ENCODE measurements around the gene GRK5.
A peak's percentile ranks its signal among the peaks of the same experiment; 100 is the strongest.

Gene GRK5

GRCh38 chr10:119165171-119166117 is 41.9 kb upstream of the GRK5 start, which contains the start of gene SFXN4:
Gene SFXN4 (minus strand): TSS chr10:119165714. CDS start chr10:119165647, 67 bp downstream.
- Histone ChIP-seq H3K4me1 (peaks cover 5% of the 10 kb centered on the region), H3K9ac (peak within 1 kb of the TSS; percentile 5), H3K27me3 (ENCODE audit: control insufficient read depth, insufficient read depth, low read length) (no peaks in the 10 kb centered on the region), H2AFZ (peak within 1 kb of the TSS; percentile 95), H3K4me3 (ENCODE audit: low read depth, low read length) (peak within 1 kb of the TSS; percentile 83), H3K9me3 (ENCODE audit: control insufficient read depth, low read length) (no peaks in the 10 kb centered on the region), H3K79me2 (no peaks in the 10 kb centered on the region), H3K4me2 (ENCODE audit: low read length) (peak within 1 kb of the TSS; percentile 98), H3K36me3 (ENCODE audit: control insufficient read depth, insufficient read depth, low read length) (no peaks in the 10 kb centered on the region), H3K27ac (peak within 1 kb of the TSS; percentile 64)
- TF ChIP-seq, protein P1, sequence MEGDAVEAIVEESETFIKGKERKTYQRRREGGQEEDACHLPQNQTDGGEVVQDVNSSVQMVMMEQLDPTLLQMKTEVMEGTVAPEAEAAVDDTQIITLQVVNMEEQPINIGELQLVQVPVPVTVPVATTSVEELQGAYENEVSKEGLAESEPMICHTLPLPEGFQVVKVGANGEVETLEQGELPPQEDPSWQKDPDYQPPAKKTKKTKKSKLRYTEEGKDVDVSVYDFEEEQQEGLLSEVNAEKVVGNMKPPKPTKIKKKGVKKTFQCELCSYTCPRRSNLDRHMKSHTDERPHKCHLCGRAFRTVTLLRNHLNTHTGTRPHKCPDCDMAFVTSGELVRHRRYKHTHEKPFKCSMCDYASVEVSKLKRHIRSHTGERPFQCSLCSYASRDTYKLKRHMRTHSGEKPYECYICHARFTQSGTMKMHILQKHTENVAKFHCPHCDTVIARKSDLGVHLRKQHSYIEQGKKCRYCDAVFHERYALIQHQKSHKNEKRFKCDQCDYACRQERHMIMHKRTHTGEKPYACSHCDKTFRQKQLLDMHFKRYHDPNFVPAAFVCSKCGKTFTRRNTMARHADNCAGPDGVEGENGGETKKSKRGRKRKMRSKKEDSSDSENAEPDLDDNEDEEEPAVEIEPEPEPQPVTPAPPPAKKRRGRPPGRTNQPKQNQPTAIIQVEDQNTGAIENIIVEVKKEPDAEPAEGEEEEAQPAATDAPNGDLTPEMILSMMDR (IDR thresholded peaks at IDR 0.05), result peak; percentile 7

DNA sequence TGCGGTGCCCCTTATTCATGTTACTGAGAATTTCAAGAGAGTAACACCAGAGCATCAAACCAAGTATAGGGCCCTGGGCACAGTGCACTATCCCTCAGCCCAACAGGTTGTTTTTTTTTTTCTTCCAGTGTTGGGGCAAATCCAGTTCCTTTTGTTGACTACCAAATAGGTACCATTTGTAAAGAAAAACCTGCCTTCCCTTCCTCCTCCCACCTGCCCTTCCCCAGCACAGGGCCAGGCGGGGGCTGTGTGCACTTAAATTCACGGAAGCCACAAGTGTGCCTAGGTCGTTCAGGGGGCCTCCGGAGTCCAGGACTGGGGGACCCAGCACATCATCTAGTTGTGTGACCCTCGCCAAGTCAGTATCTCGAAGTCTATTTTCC is 41.3 kb upstream of the GRK5 start:
- Histone ChIP-seq H2AFZ (peak overlapping the region; percentile 95), H3K4me1 (peaks cover 5% of the 10 kb centered on the region), H3K27me3 (ENCODE audit: control insufficient read depth, insufficient read depth, low read length) (no peaks in the 10 kb centered on the region), H3K27ac (peak overlapping the region; percentile 64), H3K9me3 (ENCODE audit: control insufficient read depth, low read length) (no peaks in the 10 kb centered on the region), H3K79me2 (no peaks in the 10 kb centered on the region), H3K4me2 (ENCODE audit: low read length) (peak overlapping the region; percentile 98), H3K9ac (no peak overlapping the region), H3K4me3 (ENCODE audit: low read depth, low read length) (peak overlapping the region; percentile 83), H3K36me3 (ENCODE audit: control insufficient read depth, insufficient read depth, low read length) (no peaks in the 10 kb centered on the region)
- TF ChIP-seq, protein P1 (IDR thresholded peaks at IDR 0.05), result no peak

GRCh38 chr10:119166564-119166963 is 40.8 kb upstream of the GRK5 start:
- TF ChIP-seq, protein P1 (IDR thresholded peaks at IDR 0.05), result no peak
- Histone ChIP-seq H3K9me3 (ENCODE audit: control insufficient read depth, low read length) (no peaks in the 10 kb centered on the region), H3K36me3 (ENCODE audit: control insufficient read depth, insufficient read depth, low read length) (no peaks in the 10 kb centered on the region), H3K4me3 (ENCODE audit: low read depth, low read length) (no peak overlapping the region), H3K27me3 (ENCODE audit: control insufficient read depth, insufficient read depth, low read length) (no peaks in the 10 kb centered on the region), H3K27ac (no peak overlapping the region), H3K79me2 (no peaks in the 10 kb centered on the region), H3K4me2 (ENCODE audit: low read length) (peak overlapping the region; percentile 98), H2AFZ (peak overlapping the region; percentile 95), H3K9ac (no peak overlapping the region), H3K4me1 (peaks cover 5% of the 10 kb centered on the region)

DNA sequence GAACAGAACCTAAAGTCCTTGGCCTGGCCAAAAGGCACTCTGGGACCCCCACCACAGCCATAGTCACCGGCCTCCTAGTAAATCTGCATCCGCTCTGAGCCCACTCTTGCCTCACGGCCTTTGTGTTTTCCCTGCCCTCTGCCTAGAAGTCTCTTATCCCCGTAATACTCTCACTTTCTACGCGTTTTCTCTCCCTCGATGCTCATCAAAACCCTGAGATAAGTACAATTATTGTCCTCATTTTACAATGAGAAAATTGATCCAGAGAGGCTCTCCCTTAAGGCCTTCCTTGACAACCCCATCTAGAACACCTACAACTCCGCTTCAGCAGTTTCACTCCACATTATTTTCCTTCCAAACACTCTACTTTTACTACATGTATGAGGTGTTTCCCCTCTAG is 40.3 kb upstream of the GRK5 start:
- Histone ChIP-seq H3K9me3 (ENCODE audit: control insufficient read depth, low read length) (no peaks in the 10 kb centered on the region), H3K9ac (no peak overlapping the region), H3K4me1 (peaks cover 5% of the 10 kb centered on the region), H3K27ac (no peak overlapping the region), H3K4me3 (ENCODE audit: low read depth, low read length) (no peak overlapping the region), H3K36me3 (ENCODE audit: control insufficient read depth, insufficient read depth, low read length) (no peaks in the 10 kb centered on the region), H3K4me2 (ENCODE audit: low read length) (no peak overlapping the region), H2AFZ (no peak overlapping the region), H3K79me2 (no peaks in the 10 kb centered on the region), H3K27me3 (ENCODE audit: control insufficient read depth, insufficient read depth, low read length) (no peaks in the 10 kb centered on the region)
- TF ChIP-seq, protein P1 (IDR thresholded peaks at IDR 0.05), result no peak
